Adrenal gland (tissue), 5 donors: ENCODE results near the gene ZNF91.

Experiments used
- CTCF ChIP-seq, 6 experiments: fragments of 450-650 bp in 4 of 6; fragments of 200-600 bp in 2 of 6; sonication (generic) in 1 of 6; IDR thresholded peaks; 1 replicate in 5 of 6; 2 replicates in 1 of 6; pipeline versions ENCODE4 v1.5.1 to v1.8.0; 2016 to 2021; ENCODE audit warnings: antibody characterized with exemption in 6 of 6, mild to moderate bottlenecking in 2 of 6, moderate library complexity in 1 of 6
- POLR2A ChIP-seq, 2 donors: fragments of 450-650 bp; IDR thresholded peaks; one replicate each; pipeline ENCODE4 v1.6.1; 2017; ENCODE audit warnings: antibody characterized with exemption in 2 of 2, mild to moderate bottlenecking in 2 of 2, moderate library complexity in 1 of 2
- donor health status: DM: no; HTN: no; CAD: no.

GRCh38 chr19:23294141-23294540, 101.1 kb downstream of the ZNF91 start:
- no peak for TF ChIP-seq POLR2A (IDR thresholded peaks at IDR 0.05)
- TF ChIP-seq CTCF (IDR thresholded peaks at IDR 0.05), result no peak
